ENCODE measurements around the gene KIF1A. TPM values are rescaled to one million over a fixed set of nuclear protein-coding genes. Genes with fewer than 3 reads are reported as not detected.

KIF1A gene
- total RNA-seq, 2 experiments from 2014 or later, result 2.6 to 3.4 TPM

GRCh38 chr2:240728361-240728760 is 91.7 kb downstream of the KIF1A start:
- POLR2A ChIA-PET, result no interaction called here
- CTCF ChIA-PET, result no interaction called here

GRCh38 chr2:240727913-240728312 is 92.1 kb downstream of the KIF1A start:
- ChIA-PET POLR2A (no interaction called here), CTCF (no interaction called here)

GRCh38 chr2:240727439-240727838 is 92.6 kb downstream of the KIF1A start:
- POLR2A ChIA-PET, result no interaction called here
- CTCF ChIA-PET, result no interaction called here

GRCh38 chr2:240726876-240727275 is 93.1 kb downstream of the KIF1A start:
- ChIA-PET CTCF (no interaction called here), POLR2A (no interaction called here)

- ChIA-PET POLR2A (no interaction called here), CTCF (no interaction called here)
Measured at GRCh38 chr2:240725671-240726070, 94.3 kb downstream of the KIF1A start.

- POLR2A ChIA-PET, result interaction anchor here (0.5 kb wide), 1 partner anchor 512 kb away, joined by 3 read pairs; no protein-coding TSS in a partner anchor
- CTCF ChIA-PET, result no interaction called here
Measured at GRCh38 chr2:240725266-240725665, 94.8 kb downstream of the KIF1A start.

DNA sequence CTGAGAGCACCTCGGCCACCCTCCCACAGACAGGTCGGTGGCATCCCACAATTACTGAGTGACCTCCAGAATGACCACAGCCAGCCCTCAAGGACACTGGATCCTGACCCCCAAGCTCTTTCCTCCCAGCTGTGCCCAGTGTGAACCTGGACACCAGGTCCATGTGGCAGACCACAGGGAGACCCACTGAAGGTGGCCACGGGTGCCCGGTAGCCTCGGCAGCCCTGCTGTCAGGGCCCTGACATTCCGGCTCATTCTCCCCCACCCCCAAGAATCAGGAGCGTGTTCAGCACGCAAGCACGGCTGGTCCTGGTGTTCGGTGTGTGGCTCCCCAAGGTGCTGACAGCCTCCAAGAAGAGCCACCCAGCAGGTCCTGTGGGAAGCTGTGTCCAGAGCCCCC is 95.6 kb downstream of the KIF1A start:
- CTCF ChIA-PET, result no interaction called here
- POLR2A ChIA-PET, result interaction anchor here (0.5 kb wide), 1 partner anchor 513 kb away, joined by 3 read pairs; no protein-coding TSS in a partner anchor

DNA sequence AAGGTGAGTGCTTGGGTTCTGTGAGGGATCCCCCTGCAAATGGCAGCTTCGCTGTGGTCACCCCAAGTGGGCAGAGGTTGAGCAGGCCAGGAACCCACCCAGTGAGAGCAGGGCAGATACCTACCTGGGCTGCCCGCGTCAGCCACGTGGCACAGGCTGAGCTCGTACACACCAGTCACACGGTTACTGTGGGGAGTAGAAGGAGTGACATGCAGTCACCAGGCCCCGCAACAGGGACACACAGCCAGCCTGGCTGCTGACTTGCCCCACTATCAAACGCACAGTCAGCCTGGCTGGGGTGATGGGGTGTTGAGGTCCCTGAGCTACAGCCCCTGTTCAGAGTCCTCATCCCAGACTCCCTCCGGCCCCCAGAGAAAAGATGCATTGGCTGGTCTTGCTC is 96.2 kb downstream of the KIF1A start:
- ChIA-PET CTCF (no interaction called here), POLR2A (no interaction called here)

GRCh38 chr2:240722796-240723735 is 97.0 kb downstream of the KIF1A start:
- CTCF ChIA-PET, result no interaction called here
- POLR2A ChIA-PET, result no interaction called here

DNA sequence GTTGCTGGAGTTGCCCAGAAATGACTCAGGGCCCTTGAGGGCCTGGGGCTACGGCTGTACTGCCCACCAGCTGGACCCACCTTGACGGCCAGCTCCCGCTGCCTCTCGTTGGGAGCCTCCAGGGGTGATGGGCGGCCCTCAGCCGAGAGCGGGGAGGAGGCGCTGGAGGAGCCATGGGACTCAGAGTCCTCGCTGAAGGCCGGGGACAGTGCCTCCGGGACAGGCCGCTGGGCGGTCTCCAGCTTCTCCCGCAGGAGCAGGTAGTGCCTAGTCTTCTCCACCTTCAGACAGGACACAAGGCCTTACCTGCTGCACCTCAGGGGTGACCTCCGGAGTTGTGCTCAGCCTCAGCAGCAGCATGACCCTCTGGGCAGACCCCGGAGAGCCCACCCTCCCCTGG is 97.6 kb downstream of the KIF1A start:
- CTCF ChIA-PET, result no interaction called here
- POLR2A ChIA-PET, result no interaction called here

DNA sequence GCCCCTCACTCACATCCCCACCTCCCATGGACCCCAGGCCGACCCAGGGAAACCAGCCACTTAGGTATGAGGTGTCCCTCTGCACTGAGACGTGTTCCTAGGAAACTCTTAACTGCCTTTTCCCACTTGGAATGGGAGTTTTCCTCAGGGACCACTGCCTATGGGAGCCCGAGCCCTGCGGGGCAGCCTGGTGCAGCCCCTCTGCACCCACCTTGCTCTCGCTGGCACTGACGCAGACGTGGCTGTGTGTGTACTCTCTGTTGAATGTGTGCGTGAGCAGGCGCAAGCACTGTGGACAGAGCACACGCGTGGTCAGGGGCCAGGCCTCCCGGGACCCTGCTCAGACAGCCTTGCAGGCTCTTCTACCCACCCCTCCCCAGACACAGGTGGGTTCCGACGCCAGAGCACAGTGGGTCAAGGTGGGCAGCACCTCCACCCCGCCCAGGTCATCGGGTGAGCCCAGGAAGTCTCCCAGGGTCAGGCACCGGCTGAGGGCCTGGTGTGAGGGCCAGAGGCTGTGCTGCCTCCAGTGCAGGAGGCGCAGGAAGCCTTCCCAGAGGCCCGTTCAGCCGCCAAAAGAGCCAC is 98.3 kb downstream of the KIF1A start:
- CTCF ChIA-PET, result no interaction called here
- POLR2A ChIA-PET, result no interaction called here

DNA sequence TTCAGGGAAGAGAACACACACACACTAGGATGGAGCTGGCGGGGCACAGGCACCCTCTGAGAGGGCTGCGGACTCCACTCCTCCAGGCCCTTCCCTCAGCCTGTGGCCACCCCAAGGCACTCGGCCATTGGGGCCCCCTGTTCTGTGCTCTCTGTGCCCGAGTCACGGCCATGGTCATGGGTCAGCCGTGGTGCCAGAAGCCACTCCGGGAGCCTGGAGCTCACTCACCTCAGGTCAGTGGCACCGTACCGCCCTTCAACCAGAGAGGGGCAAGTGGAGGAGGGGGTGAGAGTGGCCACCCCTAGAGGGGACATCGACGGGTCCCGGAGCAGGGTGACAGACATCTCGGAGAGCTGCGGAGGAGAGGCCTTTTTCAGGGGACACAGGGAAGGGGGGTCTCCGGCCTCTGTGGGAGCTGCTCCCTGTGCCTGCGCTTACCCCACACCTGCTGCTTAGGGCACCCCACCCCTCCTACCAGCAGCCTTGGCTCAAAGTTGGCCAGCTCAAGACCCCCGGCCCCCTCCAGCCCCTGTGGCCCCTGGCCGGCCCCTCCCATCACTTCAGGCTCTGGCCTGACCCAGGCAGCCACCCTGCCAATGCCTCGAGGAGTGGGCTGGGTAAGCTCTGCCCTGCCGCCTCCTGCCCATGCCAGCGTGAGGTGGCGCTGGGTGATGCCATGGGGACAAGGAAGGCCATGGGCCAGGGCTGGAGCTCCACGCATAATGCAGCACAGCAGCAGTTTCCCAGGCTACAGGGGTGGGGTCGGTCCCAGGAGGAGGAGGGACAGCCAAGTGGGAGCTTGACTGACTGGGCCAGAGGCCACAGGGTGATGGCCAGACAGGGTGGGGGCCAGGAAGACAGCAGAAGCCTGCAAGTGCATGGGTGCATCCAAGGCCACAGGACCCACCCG is 99.1 kb downstream of the KIF1A start:
- ChIA-PET POLR2A (no interaction called here), CTCF (no interaction called here)

- CTCF ChIA-PET, result no interaction called here
- POLR2A ChIA-PET, result no interaction called here
Measured at GRCh38 chr2:240719676-240720545, 100.1 kb downstream of the KIF1A start.

DNA sequence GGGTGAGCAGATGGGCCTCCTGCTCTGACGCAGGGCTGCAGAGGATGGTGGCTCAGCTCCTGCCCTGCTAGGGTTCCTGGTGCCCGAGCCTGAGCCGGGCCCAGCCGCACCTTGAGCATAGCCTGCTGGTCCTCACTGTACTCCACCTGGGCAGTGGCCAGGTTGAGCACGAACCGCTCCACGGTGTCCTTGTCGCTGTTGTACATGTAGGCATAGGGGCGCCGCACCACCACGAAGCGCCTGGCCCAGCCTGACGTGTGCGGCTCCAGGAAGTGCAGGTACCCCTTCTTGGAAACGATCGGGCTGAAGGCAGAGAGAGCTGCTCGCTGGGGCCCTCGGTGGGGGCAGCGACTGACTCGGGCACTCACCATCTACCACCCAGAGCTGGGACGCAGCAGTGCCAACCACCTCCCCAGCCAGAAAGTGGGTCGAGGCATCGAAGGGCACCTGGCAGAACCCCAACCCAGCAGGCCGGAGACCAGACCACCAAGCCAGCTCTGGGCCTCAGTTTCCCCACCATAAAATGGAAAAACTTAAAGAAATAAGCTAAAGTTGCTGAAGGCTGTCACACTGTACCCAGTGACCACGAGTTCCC is 101.0 kb downstream of the KIF1A start:
- CTCF ChIA-PET, result no interaction called here
- POLR2A ChIA-PET, result no interaction called here

GRCh38 chr2:240717681-240718581 is 102.1 kb downstream of the KIF1A start:
- CTCF ChIA-PET, result no interaction called here
- POLR2A ChIA-PET, result no interaction called here

GRCh38 chr2:240717181-240717641 is 102.8 kb downstream of the KIF1A start:
- ChIA-PET POLR2A (no interaction called here), CTCF (no interaction called here)

GRCh38 chr2:240716130-240716798 is 103.8 kb downstream of the KIF1A start:
- ChIA-PET POLR2A (no interaction called here), CTCF (no interaction called here)
